ENCODE results near the gene LRRC28. TPM values are rescaled to one million over a fixed set of nuclear protein-coding genes. Genes with fewer than 3 reads are reported as not detected.
A peak's percentile ranks its signal among the peaks of the same experiment; 100 is the strongest.

Gene LRRC28
- total and polyA plus RNA-seq, 8 donors = 4.5 to 24.9 (median 15.2) TPM

- Histone ChIP-seq H3K4me3 (no peak overlapping the region), H3K27ac (no peak overlapping the region), H3K27me3 (no peaks in the 10 kb centered on the region), H3K4me1 (no peaks in the 10 kb centered on the region), H3K9me3 (no peaks in the 10 kb centered on the region), H3K36me3 (no peaks in the 10 kb centered on the region)
- FAIRE-seq (no peak), DNase-seq (no peak), ATAC-seq (no peak)
- no peak for TF ChIP-seq CTCF (IDR thresholded peaks at IDR 0.05)
- 89 to 93% methylated on average over 6 of the region's 6 CpGs for WGBS, 2 donors
- intact Hi-C loops (cut with DNase I) = no loop called here
Measured at GRCh38 chr15:99412082-99412481, 160.8 kb downstream of the LRRC28 start.

GRCh38 chr15:99412626-99413025, 161.3 kb downstream of the LRRC28 start:
- no peak for DNase-seq
- 93 to 99% methylated on average over 8 of the region's 8 CpGs for whole genome bisulfite sequencing, 2 donors
- FAIRE-seq = no peak
- H3K36me3 ChIP-seq = no peaks in the 10 kb centered on the region
- H3K4me3 ChIP-seq = no peak overlapping the region
- intact Hi-C loops (cut with DNase I) = no loop called here
- no peak for TF ChIP-seq CTCF (IDR thresholded peaks at IDR 0.05)
- H3K4me1 ChIP-seq = no peaks in the 10 kb centered on the region
- no peak overlapping the region for H3K27ac ChIP-seq
- no peaks in the 10 kb centered on the region for H3K9me3 ChIP-seq
- ATAC-seq = no peak
- no peaks in the 10 kb centered on the region for H3K27me3 ChIP-seq

GRCh38 chr15:99413955-99414754, 162.9 kb downstream of the LRRC28 start:
- ATAC-seq = no peak
- TF ChIP-seq CTCF (IDR thresholded peaks at IDR 0.05) = no peak
- no peaks in the 10 kb centered on the region for H3K4me1 ChIP-seq

GRCh38 chr15:99414755-99415731, 163.8 kb downstream of the LRRC28 start:
- peak in 1 of 6 donors; percentile 42 for DNase-seq
- Histone ChIP-seq H3K27ac (no peak overlapping the region), H3K4me1 (no peaks in the 10 kb centered on the region), H3K27me3 (no peaks in the 10 kb centered on the region), H3K9me3 (no peaks in the 10 kb centered on the region), H3K36me3 (no peaks in the 10 kb centered on the region), H3K4me3 (no peak overlapping the region)
- 84 to 89% methylated on average over 25 of the region's 25 CpGs for whole genome bisulfite sequencing, 2 donors
- intact Hi-C loops (cut with DNase I) = no loop called here
- FAIRE-seq = no peak
- ATAC-seq = no peak
- no peak for TF ChIP-seq CTCF (IDR thresholded peaks at IDR 0.05)

More at GRCh38 chr15:99413955-99414754, 162.9 kb downstream of the LRRC28 start:
- no peaks in the 10 kb centered on the region for H3K36me3 ChIP-seq
- intact Hi-C loops (cut with DNase I) = no loop called here
- 80 to 84% methylated on average over 21 of the region's 21 CpGs for WGBS, 2 donors
- H3K27ac ChIP-seq = no peak overlapping the region
- no peaks in the 10 kb centered on the region for H3K27me3 ChIP-seq
- H3K4me3 ChIP-seq = no peak overlapping the region
- DNase-seq (peak in 1 of 6 donors; percentile 30), FAIRE-seq (no peak)
- no peaks in the 10 kb centered on the region for H3K9me3 ChIP-seq
